Superior temporal gyrus (tissue), 1 donor: ENCODE results near the gene NUP98.

Experiments used
- DNase-seq: peaks from one replicate; pipeline ENCODE4 v3.0.0-alpha.2; 2016; ENCODE audit errors: extremely low spot score

NUP98 gene

GRCh38 chr11:3641191-3641590 is 156.2 kb downstream of the NUP98 start:
- DNase-seq, result no peak

- DNase-seq, result no peak
These were observed 157.5 kb downstream of the NUP98 start for GRCh38 chr11:3639841-3640240.

GRCh38 chr11:3638513-3638912 is 158.8 kb downstream of the NUP98 start:
- DNase-seq, result no peak

- DNase-seq, result no peak
These were observed 160.2 kb downstream of the NUP98 start for GRCh38 chr11:3637201-3637600.

GRCh38 chr11:3635641-3636375 is 161.5 kb downstream of the NUP98 start:
- no peak for DNase-seq

GRCh38 chr11:3632070-3632660 is 165.2 kb downstream of the NUP98 start:
- no peak for DNase-seq

GRCh38 chr11:3631331-3631730 is 166.0 kb downstream of the NUP98 start:
- no peak for DNase-seq

GRCh38 chr11:3627291-3627690 is 170.1 kb downstream of the NUP98 start:
- no peak for DNase-seq

- no peak for DNase-seq
These were observed 170.9 kb downstream of the NUP98 start for GRCh38 chr11:3626250-3626960.
